Brain pericyte (primary cell): ENCODE measurements around the gene DLX2.

Source experiments
- DNase-seq: peaks from one replicate; pipeline ENCODE4 v3.0.0-alpha.2; 2012; ENCODE audit warnings: low read depth, low spot score

The DLX2 gene

DNA sequence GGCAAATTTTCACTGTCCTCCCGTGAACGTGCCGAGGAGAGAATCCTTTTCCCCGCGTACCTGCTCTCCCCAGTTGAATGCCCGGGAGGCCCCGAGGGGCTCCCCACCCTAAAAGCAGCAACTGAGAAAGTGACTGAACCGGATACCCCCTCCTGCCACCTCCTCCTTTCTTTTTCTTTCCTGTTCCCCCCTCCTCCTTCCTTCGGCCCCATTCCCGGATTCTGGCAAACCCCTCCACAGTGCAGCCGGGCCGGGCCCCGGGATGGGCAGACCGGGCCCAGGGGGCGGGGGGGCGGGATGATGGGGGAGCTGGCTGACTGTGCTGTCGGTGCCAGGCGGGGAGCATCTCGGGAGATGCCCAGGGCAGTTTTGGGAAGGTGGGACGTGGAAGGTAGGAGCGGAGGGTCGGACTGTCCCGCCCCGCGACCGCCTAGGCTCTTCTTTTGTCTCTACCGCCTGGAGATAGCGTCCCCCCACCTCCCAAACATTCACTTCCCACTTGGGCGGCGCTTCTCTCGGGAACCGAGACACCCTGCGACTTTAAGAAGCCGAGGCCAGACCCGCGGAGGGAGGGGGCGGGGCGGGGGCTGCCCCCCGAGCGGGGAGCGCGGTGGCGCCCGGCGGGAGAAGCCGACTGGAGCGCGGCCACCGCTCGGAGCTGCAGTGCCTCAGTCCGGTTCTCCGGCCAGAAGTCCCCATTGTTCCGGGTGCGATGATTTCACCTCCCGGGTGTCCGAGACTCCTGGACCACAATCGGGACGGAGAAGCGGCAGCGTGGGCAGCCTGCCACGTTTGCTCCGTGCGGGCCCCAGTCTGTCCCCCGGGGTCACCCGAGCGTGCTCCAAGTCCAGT lies 8.2 kb downstream of the DLX2 start:
- DNase-seq = no peak

DNA sequence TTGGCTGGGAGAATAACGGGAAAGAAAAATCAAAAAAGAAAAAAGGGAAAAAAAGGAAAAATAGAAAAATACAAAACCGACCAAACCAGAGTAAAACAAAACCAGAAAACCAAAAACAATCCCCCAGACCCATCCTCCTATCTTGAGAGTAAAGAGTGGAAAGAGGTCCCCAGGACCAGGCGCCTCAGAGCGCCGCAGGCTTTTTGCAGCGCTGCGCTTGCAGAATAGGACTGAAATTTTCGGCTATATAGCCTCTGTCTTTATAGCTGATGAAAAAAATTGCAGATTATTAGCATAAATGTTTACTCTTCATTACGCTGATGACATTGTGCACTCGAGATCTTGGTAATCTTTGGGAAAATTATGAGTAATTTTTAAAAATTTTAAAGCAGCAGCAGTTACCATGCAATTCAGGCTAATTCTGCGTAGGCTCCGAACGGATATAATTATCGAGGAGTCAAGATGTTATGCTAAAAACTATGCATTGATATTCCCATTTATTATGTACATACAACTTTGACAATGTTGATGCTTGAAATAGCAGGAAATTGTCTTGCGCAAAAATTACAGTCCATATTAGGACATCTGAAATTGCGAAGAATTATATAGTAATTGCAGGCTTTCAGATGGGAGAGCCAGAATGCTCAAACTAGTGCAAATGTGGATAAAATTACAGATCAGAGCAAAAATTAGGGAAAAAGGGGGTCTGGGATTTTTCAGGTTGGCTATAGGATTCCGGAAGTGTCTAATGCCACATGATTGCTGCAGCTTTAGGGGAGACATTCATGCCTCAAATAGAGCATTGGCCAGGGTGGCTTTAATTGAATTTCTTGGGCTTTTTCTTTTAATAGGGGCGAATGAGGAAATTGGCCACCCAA lies 9.0 kb downstream of the DLX2 start:
- no peak for DNase-seq

DNA sequence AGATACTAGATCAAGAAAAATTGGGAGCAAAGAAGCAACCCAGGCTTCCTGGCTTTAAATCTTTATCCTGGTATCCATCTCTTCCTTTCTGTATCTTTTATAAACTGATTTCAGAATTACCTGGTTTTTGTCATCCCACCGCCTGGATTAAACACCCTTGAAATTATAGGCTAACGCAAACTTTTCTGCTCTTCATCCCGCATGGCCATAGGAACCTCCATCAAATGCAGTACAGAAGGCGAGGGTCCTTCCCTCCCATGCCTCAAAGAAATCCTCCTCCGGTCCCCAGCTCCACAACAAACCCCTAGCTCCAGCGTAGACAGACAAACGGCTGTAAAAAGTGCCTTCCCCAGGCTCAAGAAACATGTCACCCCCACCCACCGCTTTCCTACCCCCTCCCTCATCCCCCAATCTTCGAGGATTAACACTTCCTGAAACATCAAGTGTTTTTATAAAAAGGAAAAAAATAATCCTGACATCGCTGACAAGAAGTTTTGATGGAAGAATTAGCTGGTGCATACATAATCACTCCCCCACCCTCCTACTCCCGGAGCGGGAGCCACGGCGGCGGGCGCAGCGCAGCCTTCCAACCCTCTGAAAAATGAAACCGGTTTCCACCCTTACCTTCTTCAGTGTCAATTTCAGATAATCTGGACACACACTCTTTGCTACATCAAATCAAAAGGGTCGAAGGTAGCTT lies 9.8 kb downstream of the DLX2 start:
- DNase-seq = no peak

DNA sequence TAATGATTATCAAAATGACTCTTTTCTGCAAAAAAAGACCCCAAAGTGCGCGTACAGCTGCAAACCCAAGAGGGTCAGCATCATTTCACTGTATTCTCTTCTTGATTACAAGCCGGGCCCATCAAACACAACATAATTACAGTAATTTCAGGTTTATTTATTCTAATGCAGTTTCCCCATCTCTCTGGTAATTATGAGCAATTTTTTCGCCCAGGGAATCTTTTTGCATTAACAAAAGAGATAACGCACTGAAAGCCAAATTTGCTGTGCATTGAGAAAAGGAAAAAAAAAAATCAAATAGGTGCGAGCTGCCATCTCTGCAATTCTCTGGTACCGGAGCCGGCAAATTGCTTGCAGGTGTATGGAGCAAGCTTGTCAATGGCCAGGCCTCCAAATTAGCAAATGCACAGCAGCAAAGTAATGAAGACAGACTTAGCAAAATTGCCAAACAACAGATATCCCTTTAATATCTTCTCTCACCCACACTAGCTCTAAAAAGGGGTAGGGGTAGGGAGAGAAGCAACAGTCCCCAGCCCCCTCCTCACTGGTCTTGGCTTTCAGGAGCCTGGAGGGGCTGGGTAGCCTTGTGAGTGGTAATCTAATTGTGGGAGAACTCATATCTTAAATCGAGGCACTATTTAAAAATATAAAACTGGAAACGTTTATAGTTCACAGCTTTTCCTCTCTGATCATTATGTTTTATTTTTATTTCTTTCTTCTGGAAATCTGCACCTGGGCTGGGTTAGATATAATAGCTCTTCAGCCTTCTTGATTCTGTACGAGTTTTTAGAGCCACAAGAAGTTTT lies 10.7 kb downstream of the DLX2 start:
- no peak for DNase-seq

DNA sequence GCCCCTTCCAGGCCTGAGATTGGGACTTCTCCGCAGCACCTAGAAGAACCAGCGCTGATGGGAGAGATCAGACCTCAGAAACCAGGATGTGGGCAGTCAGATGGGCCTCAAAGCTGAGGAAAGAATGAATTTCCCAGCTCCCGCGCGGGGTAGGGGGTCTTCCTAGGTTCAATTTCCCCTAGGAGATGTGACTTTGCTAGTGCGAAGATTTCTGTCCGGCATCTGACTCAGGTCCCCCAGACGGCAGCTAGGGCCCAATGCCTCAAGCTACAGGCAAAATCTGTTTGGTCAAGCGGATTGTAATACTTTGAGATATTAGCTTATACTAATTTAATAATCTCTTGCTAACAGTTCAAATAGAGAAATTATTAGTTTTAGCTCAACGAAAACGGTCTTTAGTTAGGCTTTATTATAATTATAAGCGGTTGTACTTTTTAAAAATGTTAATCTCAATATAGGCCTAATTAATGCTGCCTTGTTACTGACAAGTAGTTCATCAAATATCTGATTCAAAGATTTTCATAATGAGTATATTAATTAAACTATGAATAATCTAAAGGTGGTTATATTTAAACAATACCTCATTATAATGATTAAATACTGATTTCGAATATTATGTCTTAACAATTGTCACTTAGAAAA lies 11.6 kb downstream of the DLX2 start:
- DNase-seq = no peak

DNA sequence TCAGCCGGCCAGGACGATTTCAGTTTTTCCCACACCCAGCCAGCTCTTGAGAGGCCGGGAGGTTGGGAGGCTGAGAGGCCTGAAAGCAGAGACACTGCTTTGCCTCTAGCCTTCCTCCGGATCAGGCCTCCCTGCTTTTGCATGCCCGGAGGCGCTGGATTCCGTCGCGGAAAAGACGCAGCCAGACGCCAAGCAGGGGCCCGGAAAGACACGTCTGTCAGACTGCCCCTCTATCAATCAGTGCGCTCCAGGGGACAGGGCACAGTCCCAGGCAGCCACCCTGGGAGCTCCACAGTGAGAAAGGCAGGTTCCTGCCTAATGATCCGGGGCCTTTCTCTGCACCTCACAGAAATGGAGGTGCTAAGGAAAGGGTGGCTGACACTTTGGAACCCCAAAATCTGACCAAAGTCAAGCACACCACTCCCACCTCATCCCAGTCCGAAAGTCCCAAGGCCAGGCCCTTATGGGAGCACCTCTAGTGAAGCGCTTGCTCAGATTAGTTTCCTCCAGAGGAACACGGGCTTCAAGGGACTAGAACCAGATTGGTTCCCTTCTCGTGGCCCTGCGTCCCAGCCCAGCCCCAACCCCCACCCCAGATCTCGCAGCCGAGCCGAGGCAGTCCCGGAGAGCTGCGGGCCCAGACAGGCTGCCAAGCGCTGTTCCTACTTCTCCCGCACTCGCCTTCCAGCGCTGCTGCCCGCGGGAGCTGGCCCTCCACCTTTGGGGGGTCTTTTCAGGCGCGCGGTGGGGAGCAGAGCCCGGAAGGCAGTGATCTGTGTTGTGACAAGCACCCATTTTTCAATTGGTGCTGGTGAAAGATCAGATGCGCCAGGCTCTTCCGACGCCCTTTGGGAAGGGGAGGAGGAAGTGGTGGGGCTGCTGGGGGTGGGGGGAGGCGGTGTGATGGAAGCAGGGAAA lies 12.4 kb downstream of the DLX2 start:
- no peak for DNase-seq

DNA sequence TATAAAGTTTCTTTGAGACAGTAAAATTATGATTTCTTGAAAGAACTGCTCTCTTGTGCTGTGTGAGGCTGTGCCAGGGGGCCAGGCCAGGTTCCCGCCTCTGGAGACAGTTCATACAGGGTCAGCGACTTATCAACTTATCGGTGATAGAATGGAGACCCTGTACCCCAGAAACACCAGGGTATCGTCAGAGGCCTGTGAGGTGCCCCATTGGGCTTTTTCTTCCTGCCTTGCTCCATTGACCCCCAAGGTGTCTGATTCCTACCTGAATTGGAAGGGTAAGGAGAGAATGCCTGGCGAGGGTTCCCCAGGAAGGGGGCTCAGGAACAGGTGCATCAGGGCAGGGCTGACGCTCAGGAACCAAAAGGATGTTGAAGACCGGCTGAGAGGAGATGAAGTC lies 13.1 kb downstream of the DLX2 start:
- DNase-seq = no peak

DNA sequence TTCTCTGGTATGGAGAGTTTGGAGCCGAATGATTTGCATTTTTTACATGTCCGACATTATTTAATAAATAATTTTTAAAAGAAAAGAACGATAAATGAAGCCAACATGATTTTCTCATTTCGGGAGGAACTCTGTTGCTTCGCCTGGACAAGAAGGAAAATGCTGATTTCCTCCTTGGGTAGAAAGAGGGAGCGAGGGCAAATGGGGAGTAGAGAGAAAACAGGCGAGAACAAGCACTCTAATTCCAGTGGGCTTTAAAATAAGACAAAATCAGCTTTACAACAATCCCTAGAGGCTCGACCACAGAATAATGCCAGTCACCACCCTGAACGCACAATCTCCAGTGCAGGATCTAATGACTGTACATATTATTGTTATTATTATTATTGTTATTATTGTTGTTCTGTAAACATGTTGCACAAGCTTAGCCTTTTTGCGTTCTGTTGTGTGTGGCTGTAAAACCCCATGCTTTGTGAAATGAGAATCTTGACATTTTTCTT lies 13.6 kb downstream of the DLX2 start:
- DNase-seq = no peak

DNA sequence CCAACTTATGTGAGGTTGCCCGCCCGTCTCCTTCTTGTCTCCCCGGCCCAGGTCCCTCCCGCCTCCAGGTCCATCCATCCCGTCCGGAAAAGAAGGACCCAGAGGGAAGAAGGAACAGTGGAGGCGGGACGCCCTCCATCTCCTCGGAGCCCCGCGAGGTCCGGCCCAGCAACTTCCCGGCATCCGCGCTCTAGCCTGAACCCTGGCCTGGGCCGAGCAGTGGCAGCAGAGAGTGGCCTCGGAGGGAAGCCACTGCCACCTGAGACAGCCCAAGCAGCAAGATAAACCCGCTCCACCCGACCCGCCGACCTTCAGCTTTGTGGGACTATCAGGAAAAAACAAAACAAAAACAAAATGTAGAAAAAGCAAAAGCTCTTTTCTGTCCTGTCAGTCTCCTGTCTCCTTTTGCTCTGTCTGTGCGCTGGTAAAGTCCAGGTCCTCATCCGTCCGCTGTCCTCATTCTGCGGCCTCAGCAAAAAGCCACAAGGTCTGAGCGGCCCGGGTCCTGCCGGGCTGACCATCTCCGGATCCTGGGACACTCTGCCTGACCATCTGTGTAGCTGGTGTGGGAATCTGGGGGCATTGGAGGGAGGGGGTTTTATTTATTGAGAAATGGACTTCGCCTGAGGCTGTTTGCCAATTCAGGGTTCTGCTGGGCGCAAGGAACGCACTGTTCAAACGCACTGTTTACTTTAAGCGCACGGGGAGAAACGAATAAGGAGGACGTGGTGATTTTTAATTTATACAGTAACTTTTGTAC lies 14.3 kb downstream of the DLX2 start:
- DNase-seq = no peak

DNA sequence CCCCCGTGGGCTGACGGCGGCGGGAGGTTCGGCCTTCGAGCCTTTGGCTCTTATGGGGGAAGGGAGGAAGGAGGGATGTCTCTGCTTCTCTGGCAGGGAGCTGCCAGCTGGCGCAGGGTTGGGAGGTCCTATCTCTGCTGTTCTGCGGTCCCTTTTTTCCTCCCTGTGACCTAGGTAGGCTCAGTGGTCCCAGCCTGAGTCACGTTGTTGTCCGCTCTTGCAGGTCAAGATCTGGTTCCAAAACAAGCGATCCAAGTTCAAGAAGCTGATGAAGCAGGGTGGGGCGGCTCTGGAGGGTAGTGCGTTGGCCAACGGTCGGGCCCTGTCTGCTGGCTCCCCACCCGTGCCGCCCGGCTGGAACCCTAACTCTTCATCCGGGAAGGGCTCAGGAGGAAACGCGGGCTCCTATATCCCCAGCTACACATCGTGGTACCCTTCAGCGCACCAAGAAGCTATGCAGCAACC lies 14.9 kb downstream of the DLX2 start:
- no peak for DNase-seq

DNA sequence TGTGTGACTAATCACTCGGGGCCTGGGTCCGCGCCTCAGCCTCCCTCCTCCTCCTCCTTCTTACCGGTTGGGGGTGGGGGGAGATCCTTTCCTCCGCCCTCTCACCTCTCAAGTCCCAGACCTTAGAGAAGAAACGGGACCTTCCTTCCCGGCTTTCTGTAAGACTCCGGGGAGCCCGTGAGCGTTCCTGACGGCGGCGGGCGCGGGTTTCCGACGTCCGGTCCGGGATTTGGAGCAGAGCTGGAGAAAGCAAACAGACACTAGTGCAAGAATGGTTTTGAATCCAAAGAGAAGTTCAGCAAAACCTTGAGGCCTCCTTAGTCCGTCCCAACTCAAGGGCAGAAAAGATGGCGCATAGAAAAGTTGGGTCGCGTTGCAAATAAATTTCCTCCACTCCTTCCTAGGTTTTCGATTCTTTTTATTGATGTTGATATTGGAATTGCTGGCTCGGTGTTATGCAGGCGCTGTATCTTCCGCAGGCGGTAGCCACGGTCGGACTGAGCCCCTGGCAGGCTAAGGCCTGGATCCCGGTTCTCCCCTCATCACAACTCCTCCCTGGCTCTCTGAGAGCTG lies 15.4 kb downstream of the DLX2 start:
- DNase-seq = no peak

DNA sequence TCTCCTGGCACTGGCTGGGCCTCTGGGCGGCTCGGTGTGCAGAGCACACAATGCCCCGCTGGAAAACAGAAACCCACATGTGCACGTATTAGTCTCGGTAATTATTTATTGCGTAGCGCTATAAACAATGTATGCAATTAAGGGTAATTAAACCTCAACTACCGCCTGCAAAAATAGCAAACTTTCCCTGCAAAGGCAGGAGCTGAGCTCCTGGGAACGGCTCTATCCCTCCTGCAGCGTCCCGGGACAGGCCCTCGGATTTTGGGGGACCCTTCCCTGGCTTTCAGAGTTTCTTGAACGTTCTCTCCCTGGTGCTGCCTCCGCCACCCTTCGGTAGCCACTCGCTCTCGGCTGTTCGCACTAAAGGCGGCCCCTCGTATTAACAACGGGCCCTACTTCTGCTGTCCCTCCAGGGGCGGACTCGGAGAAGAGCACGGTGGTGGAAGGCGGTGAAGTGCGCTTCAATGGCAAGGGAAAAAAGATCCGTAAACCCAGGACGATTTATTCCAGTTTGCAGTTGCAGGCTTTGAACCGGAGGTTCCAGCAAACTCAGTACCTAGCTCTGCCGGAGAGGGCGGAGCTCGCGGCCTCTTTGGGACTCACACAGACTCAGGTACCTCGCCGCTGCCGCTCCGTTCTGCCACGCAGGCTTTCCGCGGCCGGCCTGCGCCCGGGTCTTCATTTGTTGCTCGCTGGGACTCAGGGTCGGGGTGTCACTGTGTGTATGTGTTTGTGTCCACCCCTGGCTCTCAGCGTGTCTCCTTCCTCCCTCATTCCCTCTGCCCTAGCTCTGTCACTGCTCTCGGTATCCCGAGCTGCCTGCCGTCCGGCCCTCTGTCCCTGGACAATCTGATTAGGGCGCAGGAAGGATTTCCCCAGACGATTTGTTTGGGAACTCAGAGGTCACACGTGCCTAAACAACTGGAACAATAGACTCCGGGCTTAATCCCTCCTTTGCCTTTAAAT lies 16.2 kb downstream of the DLX2 start:
- no peak for DNase-seq

DNA sequence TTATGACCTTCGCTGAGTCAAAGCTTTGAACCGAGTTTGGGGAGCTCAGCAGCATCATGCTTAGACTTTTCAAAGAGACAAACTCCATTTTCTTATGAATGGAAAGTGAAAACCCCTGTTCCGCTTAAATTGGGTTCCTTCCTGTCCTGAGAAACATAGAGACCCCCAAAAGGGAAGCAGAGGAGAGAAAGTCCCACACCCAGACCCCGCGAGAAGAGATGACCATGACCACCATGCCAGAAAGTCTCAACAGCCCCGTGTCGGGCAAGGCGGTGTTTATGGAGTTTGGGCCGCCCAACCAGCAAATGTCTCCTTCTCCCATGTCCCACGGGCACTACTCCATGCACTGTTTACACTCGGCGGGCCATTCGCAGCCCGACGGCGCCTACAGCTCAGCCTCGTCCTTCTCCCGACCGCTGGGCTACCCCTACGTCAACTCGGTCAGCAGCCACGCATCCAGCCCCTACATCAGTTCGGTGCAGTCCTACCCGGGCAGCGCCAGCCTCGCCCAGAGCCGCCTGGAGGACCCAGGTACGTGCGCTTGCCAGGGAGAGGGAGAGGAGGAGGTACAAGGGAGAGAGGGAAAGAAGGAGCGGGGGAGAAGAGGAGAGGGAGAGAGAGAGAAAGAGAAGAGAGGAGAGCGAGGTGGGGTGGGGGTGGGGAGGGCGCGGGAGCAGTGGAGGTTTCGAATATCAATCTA lies 17.1 kb downstream of the DLX2 start, which contains the start of gene DLX1:
Gene DLX1, plus strand, starts transcription at position 48 of the 700 bp plus-strand sequence. Its CDS starts 171 bp downstream, at position 219.
- no peak for DNase-seq

DNA sequence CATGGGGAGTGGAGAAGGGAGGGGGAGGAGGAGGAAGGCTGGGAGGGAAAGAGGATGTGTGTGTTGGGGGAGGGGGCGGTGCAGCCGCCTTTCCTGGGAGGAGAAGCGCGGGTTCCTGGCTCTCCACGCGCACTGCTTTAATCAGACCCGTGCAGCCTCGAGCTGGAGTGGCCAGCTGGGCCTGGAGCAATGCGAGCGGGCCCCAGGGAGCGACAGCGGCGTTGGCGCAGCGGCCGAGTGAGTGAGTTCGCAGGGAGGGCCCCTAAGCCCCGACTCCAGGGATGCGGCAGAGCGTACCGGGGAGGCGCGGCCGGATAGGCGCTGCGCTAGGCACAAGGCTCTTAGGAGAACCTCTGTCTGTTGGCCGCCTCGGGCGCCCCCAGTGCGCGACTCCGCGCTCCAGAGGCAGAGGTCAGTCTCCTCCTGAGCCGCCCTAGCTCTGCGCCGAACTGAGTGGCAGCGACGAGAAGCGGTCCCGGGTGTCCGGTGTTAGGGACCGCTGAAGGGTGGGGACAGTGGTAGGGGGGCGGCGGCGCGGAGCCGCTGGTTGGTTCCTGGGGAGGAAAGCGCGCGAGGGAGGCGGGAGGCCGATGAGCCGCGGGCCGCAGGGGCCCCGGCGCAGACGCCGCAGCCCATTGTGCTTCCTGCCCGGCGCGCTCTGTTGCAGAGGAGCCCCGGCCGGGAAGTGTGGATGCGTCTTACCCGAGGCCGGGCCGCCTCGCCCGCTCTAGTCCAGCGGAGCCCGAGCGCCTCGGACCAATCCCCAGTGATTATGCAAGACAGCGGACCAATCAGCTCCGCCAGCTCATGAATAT lies 17.8 kb downstream of the DLX2 start:
- DNase-seq = peak; percentile 59

DNA sequence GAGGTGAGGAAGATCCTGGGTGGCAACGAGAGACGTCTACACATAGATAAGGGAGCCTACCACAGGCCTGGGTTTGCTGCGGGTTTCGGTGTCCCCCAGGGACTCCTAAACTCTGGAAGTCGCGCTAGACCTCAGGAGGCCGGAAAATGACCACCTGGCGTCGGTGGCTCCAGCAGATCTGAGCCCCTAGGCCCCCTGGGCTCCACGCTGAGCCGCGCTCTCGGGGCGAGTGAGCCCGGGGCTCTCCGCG lies 18.4 kb downstream of the DLX2 start:
- DNase-seq = no peak
